Pons (tissue), 1 donor: ENCODE results near the gene SLC25A15.
A peak's percentile ranks its signal among the peaks of the same experiment; 100 is the strongest.

Source experiments
- DNase-seq: peaks from one replicate; pipeline ENCODE4 v3.0.0-alpha.2; 2016; ENCODE audit warnings: low spot score

SLC25A15 gene

GRCh38 chr13:40789275-40790153, at the start of gene SLC25A15:
Gene SLC25A15, plus strand, starts transcription at chr13:40789611. Its CDS starts 3,616 bp downstream, at chr13:40793227.
- DNase-seq, result peak; percentile 30

GRCh38 chr13:40749327-40749726, 40.1 kb upstream of the SLC25A15 start:
- no peak for DNase-seq

GRCh38 chr13:40755082-40755700, 34.2 kb upstream of the SLC25A15 start:
- no peak for DNase-seq

GRCh38 chr13:40756042-40756441, 33.4 kb upstream of the SLC25A15 start:
- no peak for DNase-seq

GRCh38 chr13:40758811-40759210, 30.6 kb upstream of the SLC25A15 start:
- DNase-seq, result no peak

GRCh38 chr13:40762849-40763248, 26.6 kb upstream of the SLC25A15 start:
- DNase-seq, result no peak

GRCh38 chr13:40764587-40765403, 24.6 kb upstream of the SLC25A15 start:
- DNase-seq, result no peak

- DNase-seq, result no peak
These were observed 23.8 kb upstream of the SLC25A15 start for GRCh38 chr13:40765602-40766001.

GRCh38 chr13:40769970-40770369, 19.4 kb upstream of the SLC25A15 start:
- no peak for DNase-seq

GRCh38 chr13:40770609-40770933, 18.8 kb upstream of the SLC25A15 start:
- DNase-seq, result peak; percentile 16

GRCh38 chr13:40770934-40771618, 18.3 kb upstream of the SLC25A15 start, which contains the start of gene MRPS31:
Gene MRPS31, minus strand, starts transcription at chr13:40771190. Its CDS starts 54 bp downstream, at chr13:40771136.
- peak; percentile 92 for DNase-seq

- DNase-seq, result no peak
These were observed 16.5 kb upstream of the SLC25A15 start for GRCh38 chr13:40772765-40773473.

- no peak for DNase-seq
These were observed 14.7 kb upstream of the SLC25A15 start for GRCh38 chr13:40774672-40775071.

GRCh38 chr13:40776232-40776631, 13.2 kb upstream of the SLC25A15 start:
- DNase-seq, result no peak

- peak; percentile 20 for DNase-seq
These were observed 12.7 kb upstream of the SLC25A15 start for GRCh38 chr13:40776681-40777165.

GRCh38 chr13:40777166-40777808, 12.1 kb upstream of the SLC25A15 start:
- DNase-seq, result peak; percentile 83

- DNase-seq, result no peak
These were observed 11.6 kb upstream of the SLC25A15 start for GRCh38 chr13:40777809-40778175.

- no peak for DNase-seq
These were observed 10.4 kb upstream of the SLC25A15 start for GRCh38 chr13:40779049-40779448.

GRCh38 chr13:40779796-40780285, 9.6 kb upstream of the SLC25A15 start:
- no peak for DNase-seq

- DNase-seq, result no peak
These were observed 8.5 kb upstream of the SLC25A15 start for GRCh38 chr13:40780822-40781401.
